HG03432 (cell line): ENCODE results near the gene KRT37.
"Not testable (repeated sequence)": the region's sequence is repeated elsewhere in the genome, so short reads cannot be mapped to it uniquely, and the experiment has no call there.

Source experiments
- ATAC-seq: cut with Tn5 transposase; IDR thresholded peaks from one replicate; pipeline ENCODE4 v1.9.1; 2021; ENCODE audit warnings: mild to moderate bottlenecking, moderate library complexity; ENCODE audit not compliant: unreplicated experiment

KRT37 gene

DNA sequence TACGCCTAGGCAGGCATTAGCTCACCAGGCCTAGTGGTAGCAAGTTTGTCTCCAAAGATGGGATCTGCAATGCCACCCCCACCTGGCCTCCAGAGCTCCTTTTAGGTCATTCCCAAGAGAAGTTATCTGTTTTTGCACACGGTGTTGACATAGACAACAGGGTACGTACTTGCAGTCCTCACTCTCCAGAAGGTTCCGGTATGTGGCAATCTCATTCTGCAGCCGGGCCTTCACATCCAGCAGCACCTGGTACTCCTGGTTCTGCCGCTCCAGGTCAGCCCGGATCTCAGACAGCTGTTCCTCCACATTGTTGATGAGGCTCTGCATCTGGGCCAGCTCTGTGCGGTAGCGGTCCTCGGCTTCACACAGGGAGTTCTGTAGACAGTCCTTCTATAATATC, 17.2 kb downstream of the KRT37 start:
- ATAC-seq, result no peak

- no peak for ATAC-seq
Observed at GRCh38 chr17:41406205-41406604, 18.2 kb downstream of the KRT37 start.

DNA sequence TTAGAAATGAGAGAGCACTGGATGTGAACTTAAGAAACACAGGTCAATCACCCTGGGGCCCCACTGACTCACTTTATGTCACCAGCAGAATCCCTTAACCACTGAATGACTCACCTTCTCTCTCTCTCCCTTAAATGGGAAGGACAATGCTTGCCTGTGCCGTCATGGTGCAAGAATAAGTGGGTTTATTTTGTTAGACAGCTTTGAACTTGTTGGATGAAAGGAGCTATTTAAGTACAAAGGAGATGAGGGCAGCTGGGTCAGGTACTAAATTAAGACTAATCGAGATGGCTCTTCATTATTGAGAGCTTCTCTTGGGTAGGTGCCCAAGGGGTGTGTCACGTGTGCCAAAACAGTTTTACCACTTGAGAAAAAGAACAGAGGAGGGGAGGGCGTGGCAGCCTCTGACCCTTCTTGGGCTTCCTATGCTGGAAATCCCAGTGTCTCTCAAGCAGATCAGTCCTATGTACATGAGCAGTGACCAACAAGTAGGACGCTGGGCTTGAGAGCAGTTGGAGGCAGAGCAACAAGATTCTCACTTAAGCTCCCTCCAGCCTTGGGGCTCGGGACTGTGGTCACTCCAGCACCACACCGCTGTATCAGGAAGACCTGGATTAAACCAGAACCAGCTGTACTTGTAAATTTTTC, 20.2 kb downstream of the KRT37 start:
- ATAC-seq, result no peak

DNA sequence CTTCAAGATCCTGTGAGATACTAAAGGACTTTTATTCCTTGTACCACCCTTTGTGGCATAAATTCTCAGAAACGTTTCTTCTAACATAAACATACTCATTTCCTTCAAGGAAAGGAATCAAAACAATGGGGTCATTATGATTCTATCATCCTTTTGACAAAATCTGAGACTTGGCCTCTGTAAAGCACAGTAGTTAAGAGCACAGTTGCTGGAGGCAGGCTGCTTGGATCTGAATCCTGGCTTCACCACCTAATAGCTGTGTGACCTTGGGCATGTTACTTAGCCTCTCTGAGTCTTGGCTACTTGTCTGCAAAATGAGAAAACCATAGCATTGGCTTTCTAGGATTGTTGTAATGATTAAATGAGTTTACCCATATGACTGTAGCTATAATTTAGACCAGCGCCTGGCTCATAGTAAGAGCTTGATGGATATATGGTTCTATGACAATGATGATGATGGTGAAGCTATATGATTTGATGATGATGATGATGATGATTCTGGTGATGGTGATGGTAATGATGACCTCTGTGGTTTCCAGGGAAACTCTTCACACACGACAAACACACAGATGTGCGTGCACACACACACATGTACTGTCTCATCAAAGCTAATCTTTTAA, 20.9 kb downstream of the KRT37 start:
- ATAC-seq, result no peak

DNA sequence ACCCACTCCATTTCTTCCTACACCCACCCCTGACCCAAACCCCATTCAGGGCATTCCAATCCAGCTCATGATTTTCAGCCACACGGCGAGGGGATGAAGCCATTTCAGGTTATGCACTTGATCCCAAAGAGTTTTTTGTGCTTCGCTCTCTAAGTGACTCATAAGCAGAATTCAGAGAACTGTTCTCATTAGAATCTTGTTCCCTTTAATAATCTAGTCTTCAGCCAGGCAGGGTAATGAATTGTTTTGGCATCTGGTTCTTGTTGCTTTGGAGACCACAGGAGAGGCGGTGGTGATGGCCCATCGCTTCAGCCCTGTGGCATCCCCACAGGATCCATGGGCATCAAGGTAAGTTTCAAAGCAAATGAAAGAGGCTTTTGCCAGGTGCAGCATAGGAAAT, 22.2 kb downstream of the KRT37 start:
- ATAC-seq, result no peak

DNA sequence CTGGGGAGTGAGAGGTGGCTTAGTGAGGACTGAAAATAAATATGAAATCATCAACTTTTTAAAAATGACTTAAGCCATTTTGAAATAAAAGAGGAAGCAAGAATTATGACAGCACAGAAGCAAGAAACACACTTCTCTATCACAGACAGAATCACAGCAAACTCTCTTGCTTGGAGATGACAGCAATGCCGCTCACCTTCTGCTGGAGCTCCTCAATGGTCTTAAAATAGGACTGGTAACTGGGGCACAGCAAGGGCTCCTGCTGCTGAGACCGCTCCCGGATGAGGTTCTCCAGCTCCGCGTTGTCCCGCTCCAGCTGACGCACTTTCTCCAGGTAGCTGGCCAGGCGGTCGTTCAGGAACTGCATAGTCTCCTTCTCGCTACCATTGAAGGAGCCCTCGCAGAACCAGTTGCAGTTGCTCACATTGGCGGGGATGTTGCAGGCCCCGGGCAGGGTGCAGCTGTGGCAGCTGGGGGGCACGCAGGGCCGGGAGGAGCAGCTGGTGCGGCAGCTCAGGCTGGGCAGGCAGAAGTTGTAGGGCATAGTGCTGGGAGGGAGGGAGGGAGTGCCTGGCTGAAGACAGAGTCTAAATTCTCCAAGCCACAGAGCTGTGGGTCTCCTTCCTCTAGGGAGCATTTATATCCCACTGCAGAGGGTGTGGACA, 27.3 kb downstream of the KRT37 start, which contains the start of gene KRT31:
Gene KRT31 (minus strand): TSS at position 613 of the 665 bp plus-strand sequence. CDS start 69 bp downstream, at position 544.
- no peak for ATAC-seq

GRCh38 chr17:41396340-41396739, 28.0 kb downstream of the KRT37 start:
- ATAC-seq, result no peak

- no peak for ATAC-seq
Observed at GRCh38 chr17:41395611-41396010, 28.8 kb downstream of the KRT37 start.

- ATAC-seq, result not testable (repeated sequence)
Observed at GRCh38 chr17:41395044-41395443, 29.3 kb downstream of the KRT37 start.

- no peak for ATAC-seq
Observed at GRCh38 chr17:41394254-41394996, 30.0 kb downstream of the KRT37 start.

GRCh38 chr17:41393826-41394225, 30.6 kb downstream of the KRT37 start:
- ATAC-seq, result no peak

DNA sequence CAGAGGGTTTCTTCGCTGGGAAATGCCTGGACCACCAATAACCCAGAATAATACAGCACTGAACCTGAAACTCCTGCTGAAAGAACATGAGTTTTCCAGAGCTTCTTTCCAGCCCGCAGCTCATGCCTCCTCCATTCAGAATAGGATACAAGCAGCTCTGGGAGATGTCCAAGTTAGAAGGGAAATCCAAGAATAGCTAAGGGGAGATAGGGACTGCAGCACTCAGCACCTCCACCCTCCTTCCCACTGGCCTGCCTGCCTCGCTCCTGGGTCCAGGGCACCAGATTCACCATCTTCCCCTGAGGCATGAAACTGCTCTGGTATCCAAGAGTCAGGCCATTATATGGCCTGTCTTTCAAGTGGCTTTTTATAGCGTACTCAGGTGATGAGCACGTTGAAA, 31.1 kb downstream of the KRT37 start:
- ATAC-seq, result no peak

DNA sequence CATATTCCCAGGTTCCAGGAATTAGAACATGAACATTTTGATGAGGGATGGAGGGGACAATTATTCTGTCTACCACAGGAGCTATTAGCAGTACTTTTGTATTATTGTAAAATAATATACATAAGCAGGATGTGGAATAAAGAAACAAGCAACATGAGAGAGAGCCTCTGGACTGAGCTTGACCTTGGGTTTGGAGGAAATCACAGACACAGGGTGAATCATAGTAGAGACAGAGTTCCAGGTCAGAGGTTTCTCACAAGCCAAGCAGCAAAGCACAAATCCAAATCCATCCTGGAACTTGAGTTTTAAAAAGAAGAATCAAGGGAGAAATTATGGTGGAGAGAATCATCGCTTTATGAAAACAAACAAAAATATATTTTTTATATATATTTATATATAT, 32.1 kb downstream of the KRT37 start:
- ATAC-seq, result no peak

GRCh38 chr17:41391535-41391934, 32.9 kb downstream of the KRT37 start:
- no peak for ATAC-seq

- no peak for ATAC-seq
Observed at GRCh38 chr17:41390411-41390938, 33.9 kb downstream of the KRT37 start.

- no peak for ATAC-seq
Observed at GRCh38 chr17:41387670-41388069, 36.7 kb downstream of the KRT37 start.

GRCh38 chr17:41386227-41386626, 38.2 kb downstream of the KRT37 start:
- ATAC-seq, result no peak

GRCh38 chr17:41383690-41384089, 40.7 kb downstream of the KRT37 start:
- no peak for ATAC-seq

DNA sequence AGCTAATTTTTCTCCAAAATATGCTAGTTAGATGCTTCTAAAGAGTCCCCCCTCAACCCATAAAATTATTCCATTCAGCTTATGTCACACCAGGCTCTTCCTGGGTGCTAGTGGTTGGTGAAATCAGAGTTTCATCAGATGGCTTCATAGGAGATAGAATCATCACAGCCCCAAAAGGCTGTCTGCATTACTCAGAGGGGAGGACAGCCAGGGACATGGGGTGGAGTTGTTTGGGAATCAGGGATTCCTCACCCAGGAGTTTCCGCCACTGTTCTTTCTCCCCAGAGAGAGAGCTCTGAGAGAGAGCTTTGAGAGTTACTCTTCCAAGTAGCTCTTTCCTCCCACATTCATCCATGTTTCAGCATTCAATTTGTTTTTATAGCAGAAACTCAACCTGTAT, 42.0 kb downstream of the KRT37 start:
- no peak for ATAC-seq

- ATAC-seq, result not testable (repeated sequence)
Observed at GRCh38 chr17:41381943-41382342, 42.4 kb downstream of the KRT37 start, which contains the start of gene KRT34. KRT34 (minus strand) TSS chr17:41382306; CDS start chr17:41382246, 60 bp downstream.

DNA sequence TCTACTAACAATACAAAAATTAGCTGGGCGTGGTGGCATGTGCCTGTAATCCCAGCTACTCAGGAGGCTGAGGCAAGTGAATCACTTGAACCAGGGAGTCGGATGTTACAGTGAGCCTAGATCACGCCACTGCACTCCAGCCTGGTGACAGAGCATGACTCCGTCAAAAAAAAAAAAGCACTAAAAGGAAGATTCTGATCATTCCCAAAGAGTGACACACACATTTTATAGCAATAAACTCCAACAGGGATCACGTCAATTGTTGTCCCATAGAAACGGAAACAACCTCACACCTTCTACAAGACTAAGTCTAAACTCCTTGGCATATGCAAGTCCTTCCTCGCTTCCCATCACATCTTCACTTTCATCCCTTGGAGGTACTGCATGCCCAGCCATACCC, 44.3 kb downstream of the KRT37 start:
- not testable (repeated sequence) for ATAC-seq
